OCI-M2 (cell line): ENCODE data around the gene PDXK.
"Not testable (repeated sequence)": the region's sequence is repeated elsewhere in the genome, so short reads cannot be mapped to it uniquely, and the experiment has no call there.

ENCODE experiments used
- DNase-seq: peaks from one replicate; lab custom pipeline; 2025; ENCODE audit not compliant: unreplicated experiment; lab: John Stamatoyannopoulos, UW

The PDXK gene

DNA sequence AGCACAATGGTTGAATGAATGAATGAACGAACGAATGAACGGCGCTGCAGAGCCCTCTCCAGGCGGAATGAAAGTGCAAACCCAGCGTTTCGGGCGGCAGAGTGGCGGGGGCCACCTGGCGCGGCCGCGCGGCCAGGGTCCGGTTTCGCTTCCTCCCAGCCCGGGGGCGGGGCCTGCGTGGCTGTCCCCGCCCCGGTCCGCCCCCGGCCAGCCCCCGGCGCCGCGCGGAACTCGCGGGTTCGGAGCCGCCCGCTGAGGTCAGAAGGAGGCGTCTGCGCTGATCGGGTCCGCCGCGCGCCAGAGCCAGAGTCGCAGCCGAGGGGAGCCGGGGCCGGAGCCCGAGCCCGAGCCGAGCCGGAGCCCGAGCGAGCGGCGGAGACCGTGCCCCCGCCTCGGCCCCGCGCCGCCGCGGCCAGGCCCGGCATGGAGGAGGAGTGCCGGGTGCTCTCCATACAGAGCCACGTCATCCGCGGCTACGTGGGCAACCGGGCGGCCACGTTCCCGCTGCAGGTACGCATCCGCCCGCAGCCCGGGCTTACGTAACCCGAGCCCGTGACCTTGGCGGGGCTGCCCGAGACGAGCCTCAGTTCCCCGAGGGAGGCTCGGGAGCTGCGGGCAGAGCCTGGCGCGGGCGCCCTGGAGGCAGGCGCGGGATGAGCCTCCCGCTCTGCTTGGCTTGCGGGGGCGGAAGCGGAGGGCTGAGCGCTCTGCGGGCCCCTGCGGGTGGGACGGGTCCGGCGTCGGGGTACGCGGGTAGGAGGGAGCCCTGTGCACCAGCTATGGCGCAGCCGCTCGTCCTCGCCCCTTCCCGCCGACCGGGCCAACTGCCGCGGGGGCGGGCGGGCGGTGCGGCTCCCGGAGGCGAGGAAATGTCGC is at the start of gene PDXK:
Gene PDXK (plus strand): TSS at position 258 of the 876 bp plus-strand sequence. CDS start 166 bp downstream, at position 424.
- DNase-seq = peak; percentile 98

DNA sequence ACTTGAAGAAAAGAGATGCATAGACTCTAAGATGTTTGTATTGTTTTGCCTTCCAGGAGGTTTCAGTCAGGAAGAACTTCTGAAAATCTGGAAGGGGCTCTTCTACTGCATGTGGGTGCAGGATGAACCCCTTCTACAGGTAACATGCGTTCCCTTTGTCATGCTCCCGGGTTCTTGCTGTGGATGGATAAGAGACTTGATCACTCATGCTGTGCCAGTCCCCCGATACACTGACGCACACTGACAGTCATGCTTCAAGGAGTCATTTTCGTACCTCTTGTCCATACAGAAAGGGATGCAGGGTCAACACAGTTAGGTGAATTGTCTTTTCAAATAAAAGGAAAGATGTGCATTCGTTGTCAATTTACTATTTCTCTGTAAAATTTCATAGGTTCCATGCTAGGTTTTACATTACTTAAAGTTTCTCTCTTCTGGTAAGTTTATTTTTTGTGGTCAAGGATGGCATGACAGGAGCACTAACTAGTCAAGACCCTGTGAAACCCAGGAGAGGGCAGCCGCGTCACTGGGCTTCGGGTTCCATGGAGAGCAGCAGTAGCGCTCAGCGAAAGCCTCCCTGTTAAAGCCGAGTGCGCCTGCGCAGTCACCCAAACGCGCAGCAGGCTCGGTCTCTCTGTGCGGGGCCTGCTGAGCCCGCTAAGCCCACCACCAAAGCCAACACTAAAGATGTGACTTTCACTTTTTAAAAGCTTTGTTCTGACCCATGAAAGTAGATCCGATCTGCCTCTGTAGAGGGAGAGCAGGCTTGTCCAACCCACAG is 48.9 kb upstream of the PDXK start:
- no peak for DNase-seq

- no peak for DNase-seq
These were observed 43.1 kb upstream of the PDXK start for GRCh38 chr21:43675871-43676270.

DNA sequence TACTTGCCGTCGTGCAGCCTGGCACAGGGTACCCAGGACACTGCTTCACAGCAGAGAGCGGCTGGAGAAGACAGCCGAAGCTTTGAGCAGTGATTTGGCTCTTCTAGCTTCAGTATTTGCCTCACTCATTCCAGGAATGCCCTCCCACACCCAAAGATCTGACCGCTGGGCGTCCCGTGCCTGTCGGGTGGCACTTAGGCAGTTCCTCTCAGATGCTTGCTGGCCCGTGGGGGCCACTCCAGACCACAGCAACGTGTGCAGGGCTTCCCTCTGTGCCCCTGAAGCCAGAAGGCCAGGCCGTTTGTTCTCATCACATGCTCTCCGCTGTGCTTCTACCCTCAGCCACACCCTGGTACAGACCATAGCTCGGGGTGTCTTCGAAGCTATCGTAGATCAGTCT is 42.5 kb upstream of the PDXK start:
- no peak for DNase-seq

DNA sequence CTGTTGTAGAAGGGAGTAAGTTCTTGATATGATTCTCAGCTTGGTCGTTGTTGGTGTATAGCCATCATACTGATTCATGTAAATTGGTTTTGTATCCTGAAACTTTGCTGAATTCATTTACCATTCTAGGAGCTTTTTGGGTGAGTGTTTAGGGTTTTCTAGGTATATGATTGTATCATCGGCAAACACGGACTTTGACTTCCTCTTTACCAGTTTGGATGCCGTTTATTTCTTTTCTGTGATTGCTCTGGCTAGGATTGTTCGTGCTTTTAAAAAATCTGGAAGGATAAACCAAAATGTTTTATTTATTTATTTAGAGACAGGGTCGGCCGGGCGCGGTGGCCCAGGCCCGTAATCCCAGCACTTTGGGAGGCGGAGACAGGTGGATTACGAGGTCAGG is 39.0 kb upstream of the PDXK start:
- no peak for DNase-seq

DNA sequence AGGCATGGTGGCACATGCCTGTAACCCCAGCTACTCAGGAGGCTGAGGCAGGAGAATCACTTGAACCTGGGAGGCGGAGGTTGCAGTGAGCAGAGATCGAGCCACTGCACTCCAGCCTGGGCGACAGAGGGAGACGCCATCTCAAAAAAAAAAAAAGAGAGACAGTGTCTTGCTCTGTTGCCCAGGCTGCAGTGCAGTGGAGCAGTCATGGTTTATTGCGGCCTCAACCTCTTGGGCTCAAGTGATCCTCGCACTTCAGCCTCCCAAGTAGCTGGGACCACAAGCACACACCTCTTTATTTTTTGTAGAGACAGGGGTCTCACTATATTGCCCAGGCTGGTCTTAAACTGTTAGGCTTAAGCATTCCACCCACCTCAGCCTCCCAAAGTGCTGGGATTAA is 38.5 kb upstream of the PDXK start:
- not testable (repeated sequence) for DNase-seq

GRCh38 chr21:43681650-43682049 is 37.3 kb upstream of the PDXK start:
- DNase-seq = no peak

DNA sequence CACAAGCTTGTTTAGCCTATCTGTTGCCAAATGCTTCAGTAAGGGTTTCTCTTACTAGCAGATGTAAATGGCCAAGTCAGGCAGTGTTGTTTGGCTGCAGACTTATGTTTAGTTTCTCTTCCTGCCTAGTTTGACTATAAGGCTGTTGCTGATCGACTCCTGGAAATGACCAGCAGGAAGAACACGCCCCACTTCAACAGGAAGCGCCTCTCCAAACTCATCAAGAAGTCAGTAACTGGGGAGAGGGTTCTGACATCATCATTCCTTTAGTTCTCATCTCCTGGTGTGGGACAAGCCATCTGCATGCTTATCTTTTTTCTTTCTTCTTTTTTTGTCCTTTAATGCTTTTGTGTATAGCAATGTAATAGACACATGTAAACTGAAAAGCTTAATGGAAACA is 34.5 kb upstream of the PDXK start:
- no peak for DNase-seq

- DNase-seq = no peak
These were observed 31.9 kb upstream of the PDXK start for GRCh38 chr21:43686811-43687565.

- no peak for DNase-seq
These were observed 31.1 kb upstream of the PDXK start for GRCh38 chr21:43687566-43688399.

DNA sequence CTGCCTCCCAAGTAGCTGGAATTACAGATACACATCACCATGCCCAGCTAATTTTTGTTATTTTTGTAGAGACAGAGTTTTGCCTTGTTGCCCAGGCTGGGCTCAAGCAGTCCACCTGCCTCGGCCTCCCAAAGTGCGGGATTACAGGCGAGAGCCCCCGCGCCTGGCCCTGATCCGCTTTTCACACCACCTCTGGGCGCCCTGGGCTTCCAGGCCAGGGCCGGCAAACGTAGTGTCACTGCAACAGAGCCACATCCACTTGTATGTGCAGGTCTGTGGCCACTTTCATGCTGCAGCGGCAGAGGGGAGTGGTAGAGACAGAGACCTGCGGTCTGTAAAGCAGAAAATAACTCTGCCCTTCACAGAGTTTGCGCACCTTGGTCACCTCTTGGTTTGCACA is 30.0 kb upstream of the PDXK start:
- DNase-seq = no peak

GRCh38 chr21:43689556-43690337 is 29.2 kb upstream of the PDXK start:
- DNase-seq = no peak

DNA sequence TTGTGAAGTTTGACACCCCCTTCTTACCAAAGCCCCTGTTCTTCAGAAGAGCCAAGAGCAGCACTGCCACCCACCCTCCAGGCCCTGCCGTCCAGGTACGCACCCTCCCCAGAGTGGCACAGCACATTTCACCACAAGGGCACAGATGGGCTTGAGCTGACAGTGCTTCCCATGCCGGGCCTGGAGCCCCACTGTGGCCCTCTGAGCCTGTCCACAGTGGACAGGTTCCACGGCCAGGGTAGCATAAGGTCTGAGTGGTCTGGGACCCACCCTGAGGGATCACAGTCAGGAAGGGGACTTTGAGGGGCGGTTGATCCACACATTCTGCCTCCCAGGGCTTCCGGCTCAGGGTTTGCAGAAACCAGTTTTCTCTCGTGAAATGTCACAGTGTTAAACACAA is 28.6 kb upstream of the PDXK start:
- DNase-seq = no peak

DNA sequence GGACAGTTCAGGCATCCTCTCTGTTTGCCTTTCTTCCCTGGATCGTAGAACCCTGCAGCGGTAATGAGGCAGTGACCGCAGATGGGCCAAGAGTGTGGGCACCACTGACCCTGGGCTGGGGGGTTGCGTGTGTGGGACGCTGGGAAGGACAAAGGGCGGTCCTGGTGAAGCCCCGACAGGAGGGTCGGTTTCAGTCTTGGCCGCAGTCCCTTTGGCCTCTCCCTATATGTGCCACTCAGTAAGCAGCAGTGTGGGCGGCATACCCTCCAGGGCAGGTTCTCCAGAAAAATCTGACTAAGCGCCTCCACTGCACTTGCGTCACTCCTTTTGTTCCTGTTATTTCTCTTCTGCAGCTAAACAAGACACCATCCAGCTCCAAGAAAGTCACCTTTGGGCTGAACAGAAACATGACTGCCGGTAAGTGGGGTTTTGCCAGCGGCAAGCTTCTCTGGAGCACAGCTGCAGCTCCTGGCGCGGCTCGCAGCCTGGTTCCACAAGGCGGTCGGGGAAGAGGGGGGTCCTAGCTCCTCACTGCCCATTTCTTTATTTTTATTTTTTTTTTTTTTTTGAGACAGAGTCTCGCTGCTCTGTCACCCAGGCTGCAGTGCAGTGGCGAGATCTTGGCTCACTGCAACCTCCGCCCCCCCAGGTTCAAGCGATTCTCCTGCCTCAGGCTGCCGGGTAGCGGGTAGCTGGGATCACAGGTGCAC is 27.7 kb upstream of the PDXK start:
- no peak for DNase-seq

GRCh38 chr21:43691801-43692200 is 27.1 kb upstream of the PDXK start:
- no peak for DNase-seq

DNA sequence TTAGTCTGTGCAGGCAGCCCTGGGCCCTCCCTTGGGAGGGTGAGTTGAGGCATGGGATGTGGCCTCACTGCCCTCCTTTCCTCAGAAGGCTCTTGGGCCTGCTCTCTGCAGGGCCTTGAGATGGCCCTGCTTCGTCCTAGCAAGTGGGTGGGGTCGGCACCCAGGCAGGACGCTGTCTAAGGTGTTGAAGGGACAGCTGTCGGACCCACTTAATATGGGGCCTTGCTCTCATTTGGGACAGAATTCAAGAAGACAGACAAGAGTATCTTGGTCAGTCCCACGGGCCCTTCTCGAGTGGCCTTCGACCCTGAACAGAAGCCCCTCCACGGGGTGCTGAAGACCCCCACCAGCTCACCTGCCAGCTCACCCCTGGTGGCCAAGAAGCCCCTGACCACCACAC is 26.0 kb upstream of the PDXK start:
- no peak for DNase-seq

DNA sequence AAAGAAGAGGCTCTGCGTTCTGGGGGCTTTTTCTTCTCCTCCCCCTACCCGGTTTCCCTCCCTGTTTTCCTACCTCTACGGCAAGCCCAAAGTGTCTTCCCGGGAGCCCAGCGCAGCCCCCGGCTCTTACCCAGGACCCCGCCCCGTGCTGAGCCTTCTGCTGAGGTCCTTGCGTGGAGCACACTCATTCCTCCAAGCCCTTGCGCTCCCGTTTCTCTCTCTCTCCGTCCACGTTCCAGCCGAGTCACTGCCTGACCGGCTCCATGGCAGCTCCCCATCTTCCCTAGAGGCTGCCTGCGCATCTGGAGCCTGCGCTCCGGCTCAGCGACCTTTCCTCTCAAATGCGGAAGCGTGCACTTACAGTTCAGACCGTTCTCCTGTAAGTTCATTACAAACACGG is 24.9 kb upstream of the PDXK start:
- DNase-seq = no peak

DNA sequence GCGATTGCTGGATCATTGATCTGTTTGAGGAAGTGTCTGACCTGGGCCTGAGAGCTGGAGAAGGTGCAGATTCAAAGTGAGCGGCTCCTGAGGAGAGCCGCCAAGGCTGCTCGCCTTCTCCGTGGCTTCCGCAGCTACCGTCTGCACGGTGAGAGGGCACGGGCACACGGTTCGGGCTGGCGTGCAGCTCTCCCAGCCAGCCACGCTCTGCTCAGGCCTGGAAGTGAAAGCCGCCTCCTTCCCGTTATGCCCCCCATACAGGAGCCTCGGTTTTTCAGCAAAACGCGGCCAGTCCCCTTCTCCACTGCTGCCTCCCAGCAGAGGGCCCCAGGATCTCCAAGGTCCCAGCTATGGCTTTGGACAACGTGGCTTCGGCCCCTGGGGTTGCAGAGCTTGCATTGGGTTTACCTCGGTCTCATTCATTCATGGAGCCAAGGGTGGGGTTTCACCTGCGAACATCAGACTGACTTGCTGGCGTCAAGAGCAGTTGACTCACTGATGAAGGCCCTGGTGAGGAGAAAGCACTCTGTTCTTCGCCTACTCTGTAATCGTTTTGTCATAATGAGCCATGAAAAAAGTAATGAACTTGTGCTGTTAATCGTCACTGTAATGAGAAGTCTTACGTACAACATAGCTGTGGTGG is 24.4 kb upstream of the PDXK start:
- DNase-seq = no peak

DNA sequence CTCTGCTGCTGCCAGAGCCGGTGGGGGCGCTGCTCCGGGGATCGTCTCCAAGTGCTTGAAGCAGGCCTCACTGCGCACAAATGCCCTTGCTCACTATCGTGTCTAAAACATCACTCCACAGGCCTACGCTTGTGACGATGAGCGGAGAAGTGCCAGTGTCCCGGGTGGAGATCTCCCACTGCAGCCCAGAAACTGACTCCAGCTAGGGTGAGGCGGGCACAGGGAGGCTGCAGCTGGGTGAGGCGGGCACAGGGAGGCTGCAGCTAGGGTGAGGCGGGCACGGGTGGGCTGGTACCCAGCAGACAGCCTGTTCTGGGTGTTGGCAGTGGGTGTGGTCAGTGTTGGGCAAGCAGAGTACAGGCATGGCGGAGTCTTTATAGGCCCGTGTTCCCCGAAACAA is 22.7 kb upstream of the PDXK start:
- DNase-seq = no peak
